HG03066 (cell line): ENCODE measurements around the gene BTNL9.
"Not testable (repeated sequence)": the region's sequence is repeated elsewhere in the genome, so short reads cannot be mapped to it uniquely, and the experiment has no call there.

Source experiments
- ATAC-seq: cut with Tn5 transposase; IDR thresholded peaks from one replicate; pipeline ENCODE4 v1.9.1; 2021; ENCODE audit warnings: low read depth; ENCODE audit not compliant: unreplicated experiment

The BTNL9 gene

GRCh38 chr5:181042036-181042713 lies 2.1 kb downstream of the BTNL9 start:
- ATAC-seq, result no peak

- ATAC-seq, result no peak
Measured at GRCh38 chr5:181042722-181043121, 2.7 kb downstream of the BTNL9 start.

DNA sequence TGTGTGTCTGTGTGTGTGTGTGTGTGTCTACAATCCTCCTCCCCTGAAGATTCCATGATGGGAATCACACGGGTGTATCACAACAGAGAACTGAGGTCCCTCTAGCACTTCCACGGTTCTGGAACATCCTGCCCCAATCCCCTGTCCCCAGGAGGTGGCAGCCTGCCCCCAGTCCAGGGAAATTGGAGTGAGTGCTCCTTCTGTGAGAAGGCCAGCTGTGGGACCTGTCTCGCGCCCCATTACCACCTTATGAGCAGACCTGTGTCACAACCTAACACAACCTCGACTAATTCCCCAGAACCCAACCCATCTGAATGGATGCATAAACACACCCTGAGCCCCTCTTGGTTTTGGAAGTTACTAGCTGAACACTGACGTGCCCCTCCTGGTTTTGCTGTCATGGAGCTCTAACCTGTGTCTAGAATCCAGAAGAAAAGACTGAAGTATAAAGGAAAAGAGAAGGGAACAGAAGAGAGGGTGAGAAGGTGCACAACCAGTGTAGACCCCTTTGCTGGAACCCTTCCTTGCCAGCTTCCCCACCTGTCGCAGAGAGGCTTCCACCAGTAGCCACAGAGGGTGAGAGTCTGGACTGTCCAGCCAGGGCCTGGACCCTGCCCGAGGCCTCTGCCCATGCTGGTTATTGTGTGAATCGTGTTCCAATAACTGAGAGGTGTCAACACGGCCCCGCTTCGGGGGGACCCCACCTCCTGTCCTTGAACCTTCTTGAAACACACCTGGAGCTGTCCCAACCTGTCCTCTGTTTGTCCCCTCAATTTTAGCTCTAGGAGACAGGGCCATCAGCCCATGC lies 3.4 kb downstream of the BTNL9 start:
- ATAC-seq, result no peak

DNA sequence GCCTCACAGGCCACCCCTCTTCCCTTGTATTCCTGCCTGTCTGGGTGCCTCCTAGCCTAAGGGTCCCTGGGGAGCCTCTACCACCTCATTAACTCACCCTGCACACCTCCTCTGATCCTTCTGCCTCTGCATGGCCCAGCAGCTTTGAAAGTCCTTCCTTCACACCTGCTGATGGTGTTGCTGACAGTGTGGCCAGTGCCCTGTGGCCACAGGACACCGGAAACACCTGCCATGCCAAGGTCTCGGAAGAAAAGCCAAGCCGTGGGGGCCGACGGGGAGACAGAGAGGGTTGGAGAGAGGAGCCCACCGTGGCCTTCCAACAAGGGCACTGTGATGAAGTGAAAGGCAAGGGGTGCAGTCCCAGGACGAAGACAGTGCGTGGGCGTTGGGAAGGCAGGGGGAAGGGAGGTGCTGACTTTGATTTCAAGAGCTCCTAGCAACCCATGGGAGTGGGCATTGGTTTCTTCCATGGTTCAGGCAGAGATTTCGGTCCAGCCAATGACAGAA lies 4.1 kb downstream of the BTNL9 start:
- ATAC-seq, result no peak

- no peak for ATAC-seq
Measured at GRCh38 chr5:181044662-181045305, 4.7 kb downstream of the BTNL9 start.

DNA sequence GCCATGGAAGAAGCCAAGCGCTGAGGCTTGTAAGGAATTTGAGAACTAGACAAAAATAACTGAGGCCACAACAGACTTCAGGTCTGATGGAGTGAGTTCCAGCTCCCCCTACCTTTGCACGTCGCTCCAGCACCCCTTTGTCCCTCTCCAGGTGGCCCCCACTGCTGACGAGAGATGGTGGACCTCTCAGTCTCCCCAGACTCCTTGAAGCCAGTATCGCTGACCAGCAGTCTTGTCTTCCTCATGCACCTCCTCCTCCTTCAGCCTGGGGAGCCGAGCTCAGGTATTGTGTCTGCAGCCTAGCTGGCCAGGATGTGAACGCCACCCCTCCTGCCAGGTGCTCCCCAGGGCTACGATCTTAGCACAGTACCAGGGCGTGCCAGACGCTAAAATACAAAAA lies 5.2 kb downstream of the BTNL9 start:
- ATAC-seq, result no peak

GRCh38 chr5:181045857-181046256 lies 5.8 kb downstream of the BTNL9 start:
- ATAC-seq, result not testable (repeated sequence)

DNA sequence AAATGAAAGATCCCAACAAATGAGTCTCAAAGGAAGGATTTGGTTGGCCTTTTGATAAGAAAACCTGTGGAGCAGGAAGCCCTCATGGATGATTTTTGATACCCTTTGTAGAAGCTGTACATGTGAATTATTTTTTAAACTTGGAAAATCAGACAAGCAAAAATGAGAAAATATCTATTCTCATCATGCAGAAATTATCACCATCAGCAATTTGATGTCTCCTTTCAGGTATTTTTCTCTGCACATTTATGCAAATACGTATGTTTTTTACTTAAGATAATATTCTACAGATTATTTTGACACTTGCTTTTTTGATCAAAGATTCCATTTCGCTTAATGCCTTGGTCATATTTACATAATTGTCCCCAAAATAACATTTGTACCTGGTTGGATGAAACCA lies 7.2 kb downstream of the BTNL9 start:
- ATAC-seq, result no peak

DNA sequence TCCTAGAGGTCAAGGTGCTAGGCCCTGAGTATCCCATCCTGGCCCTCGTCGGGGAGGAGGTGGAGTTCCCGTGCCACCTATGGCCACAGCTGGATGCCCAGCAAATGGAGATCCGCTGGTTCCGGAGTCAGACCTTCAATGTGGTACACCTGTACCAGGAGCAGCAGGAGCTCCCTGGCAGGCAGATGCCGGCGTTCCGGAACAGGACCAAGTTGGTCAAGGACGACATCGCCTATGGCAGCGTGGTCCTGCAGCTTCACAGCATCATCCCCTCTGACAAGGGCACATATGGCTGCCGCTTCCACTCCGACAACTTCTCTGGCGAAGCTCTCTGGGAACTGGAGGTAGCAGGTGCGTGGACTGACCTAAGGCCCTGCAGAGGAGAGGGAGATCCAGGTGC lies 7.9 kb downstream of the BTNL9 start:
- no peak for ATAC-seq

DNA sequence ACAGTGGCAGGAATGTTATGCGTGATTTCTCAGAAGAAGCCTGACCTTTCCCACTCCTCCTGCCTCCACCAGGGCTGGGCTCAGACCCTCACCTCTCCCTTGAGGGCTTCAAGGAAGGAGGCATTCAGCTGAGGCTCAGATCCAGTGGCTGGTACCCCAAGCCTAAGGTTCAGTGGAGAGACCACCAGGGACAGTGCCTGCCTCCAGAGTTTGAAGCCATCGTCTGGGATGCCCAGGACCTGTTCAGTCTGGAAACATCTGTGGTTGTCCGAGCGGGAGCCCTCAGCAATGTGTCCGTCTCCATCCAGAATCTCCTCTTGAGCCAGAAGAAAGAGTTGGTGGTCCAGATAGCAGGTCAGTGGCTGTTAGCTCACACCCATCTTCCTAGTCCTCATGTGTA lies 9.9 kb downstream of the BTNL9 start:
- ATAC-seq, result no peak

- ATAC-seq, result no peak
Measured at GRCh38 chr5:181051841-181052671, 12.0 kb downstream of the BTNL9 start.

- no peak for ATAC-seq
Measured at GRCh38 chr5:181052672-181053487, 12.8 kb downstream of the BTNL9 start.

DNA sequence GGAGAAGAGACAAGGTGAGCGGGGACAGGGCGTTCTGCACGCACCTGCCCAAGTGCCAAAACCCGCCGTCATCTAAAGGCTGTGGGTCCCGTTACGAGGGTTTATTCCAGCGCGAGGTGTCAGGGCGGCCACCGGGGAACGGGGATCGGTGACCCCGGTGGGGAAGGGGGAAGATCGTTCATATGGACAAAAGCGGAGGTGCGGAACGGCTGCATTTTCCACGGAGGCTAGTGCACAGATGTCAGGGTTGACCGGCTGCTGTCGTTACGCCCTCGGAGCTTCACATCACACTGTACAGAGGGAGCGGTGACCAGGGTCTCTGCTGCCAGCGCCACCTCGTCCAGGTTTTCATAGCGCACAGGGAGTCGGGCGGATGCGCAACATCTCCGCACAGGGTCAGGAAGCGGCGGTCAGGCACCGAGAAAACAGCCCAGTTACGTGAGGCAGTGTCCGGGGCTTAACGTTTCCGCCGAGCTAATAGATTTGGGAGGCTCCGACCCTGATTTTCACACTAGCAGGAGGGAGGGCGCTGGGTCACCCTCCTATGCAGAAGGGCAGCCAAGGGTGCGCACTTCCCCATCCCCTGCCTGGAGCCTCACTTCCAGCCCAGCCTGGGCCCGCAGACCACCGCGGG lies 13.5 kb downstream of the BTNL9 start:
- no peak for ATAC-seq

GRCh38 chr5:181054138-181054537 lies 14.1 kb downstream of the BTNL9 start:
- ATAC-seq, result no peak

- no peak for ATAC-seq
Measured at GRCh38 chr5:181054871-181055459, 14.9 kb downstream of the BTNL9 start.

DNA sequence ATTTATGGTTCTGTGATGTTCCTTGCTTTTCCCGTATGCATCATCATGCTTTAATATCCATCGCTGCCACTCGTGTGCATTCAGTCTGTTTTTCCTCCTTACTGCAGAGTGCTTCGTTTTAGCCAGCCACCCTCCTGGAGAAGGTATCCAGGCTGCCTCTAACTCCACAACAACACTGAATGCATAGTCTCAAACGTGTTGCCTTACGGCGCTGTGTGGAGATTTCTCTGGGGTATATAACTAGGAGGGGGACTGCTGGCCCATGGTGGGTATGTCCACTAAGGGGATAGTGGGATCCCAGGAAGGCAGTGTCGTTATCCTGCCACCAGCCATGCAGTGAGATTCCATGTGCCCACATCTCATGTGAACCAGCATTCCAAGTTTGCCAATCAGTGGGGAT lies 16.4 kb downstream of the BTNL9 start:
- ATAC-seq, result no peak

DNA sequence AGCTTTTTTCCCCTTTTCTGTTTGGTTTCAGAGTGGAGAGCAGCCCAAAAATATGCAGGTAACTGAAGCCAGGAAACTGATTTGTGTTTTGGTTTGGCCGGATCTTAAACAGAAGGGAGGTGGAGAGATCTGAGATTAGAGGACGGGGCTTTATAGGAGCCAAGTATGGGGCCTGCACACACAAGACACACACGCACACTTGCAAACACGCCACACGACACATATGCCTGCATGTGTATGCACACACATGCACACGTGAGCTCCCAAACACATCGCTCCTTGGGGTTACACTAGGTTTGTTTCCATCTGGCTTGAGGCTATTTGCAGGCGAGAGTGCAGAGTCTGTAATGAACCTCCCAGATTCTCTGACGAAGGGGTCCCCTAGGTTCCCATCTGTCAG lies 18.3 kb downstream of the BTNL9 start:
- no peak for ATAC-seq

GRCh38 chr5:181058786-181059296 lies 18.8 kb downstream of the BTNL9 start:
- ATAC-seq, result no peak
